K562 (cell line): ENCODE data around the gene TMEM63C. TPM values are rescaled to one million over a fixed set of nuclear protein-coding genes. Genes with fewer than 3 reads are reported as not detected.

ENCODE experiments used
- ATAC-seq: fragments of 200-7000 bp; cut with Tn5 transposase; 3 replicates; pipeline ENCODE4 v1.9.1; 2020; ENCODE audit warnings: moderate library complexity
- BruUV-seq: library from RNA; stranded (reverse); fragments of 400-500 nt; replicated peaks from 2 replicates; lab custom pipeline; 2021; lab: Mats Ljungman, UMichigan
- CTCF ChIA-PET: fragments of 300-600 bp; formaldehyde crosslinking; extraction: SDS; loops from one replicate; lab custom pipeline; 2021; ENCODE audit warnings: low intra/inter-chr PET ratio; lab: Yijun Ruan, JAX
- POLR2A ChIA-PET: fragments of 300-600, 350-650 bp; sonication (Branson Sonifier 250); formaldehyde crosslinking; extraction: SDS; loops from one replicate; lab custom pipeline; 2021; ENCODE audit warnings: antibody characterized with exemption, inconsistent platforms; lab: Yijun Ruan, JAX
- DNase-seq, 4 experiments: peaks; one replicate each; pipeline versions ENCODE4 v3.0.0 to v3.0.0-alpha.2; 2011 to 2018; ENCODE audit warnings: low spot score in 3 of 4, mixed read lengths in 3 of 4; ENCODE audit errors: extremely low read depth in 1 of 4
- FAIRE-seq: peaks from 2 replicates; lab custom pipeline; 2011; peaks lifted over from hg19 to GRCh38; lab: Jason Lieb, UNC
- H2AFZ ChIP-seq: 2 replicates; pipeline ENCODE4 v1.6.0; 2011; ENCODE audit warnings: low read depth, low read length, control low read depth, inconsistent platforms
- H3K27ac ChIP-seq: fragments of 200-600 bp; 3 replicates; pipeline ENCODE4 v1.8.0; 2011; ENCODE audit warnings: low read depth, mild to moderate bottlenecking, control low read depth, inconsistent platforms, low read length, moderate library complexity, mixed read lengths; ENCODE audit errors: extremely low read depth
- H3K27me3 ChIP-seq, 2 experiments: fragments of 300-600 bp in 1 of 2; 2 replicates in 1 of 2; 3 replicates in 1 of 2; pipeline versions ENCODE4 v1.6.0 to v1.8.0; 2011; ENCODE audit warnings: inconsistent platforms in 2 of 2, low read length in 2 of 2, mild to moderate bottlenecking in 1 of 2, mixed read lengths in 1 of 2, moderate library complexity in 1 of 2; ENCODE audit not compliant: control insufficient read depth in 2 of 2, insufficient read depth in 2 of 2
- H3K36me3 ChIP-seq: fragments of 300-600 bp; 3 replicates; pipeline ENCODE4 v1.8.0; 2011; ENCODE audit warnings: mild to moderate bottlenecking, low read length, inconsistent platforms; ENCODE audit not compliant: control insufficient read depth, insufficient read depth
- H3K4me1 ChIP-seq, 2 experiments: fragments of 200-600 bp in 1 of 2; replicated peaks in 1 of 2; 2 replicates in 1 of 2; 3 replicates in 1 of 2; pipeline versions ENCODE4 v1.5.1 to v1.8.0; 2011; ENCODE audit warnings: inconsistent platforms in 2 of 2, low read length in 2 of 2, mild to moderate bottlenecking in 1 of 2, mixed read lengths in 1 of 2, moderate library complexity in 1 of 2; ENCODE audit not compliant: control insufficient read depth in 2 of 2, insufficient read depth in 2 of 2
- H3K4me2 ChIP-seq: 2 replicates; pipeline ENCODE4 v1.6.1; 2011; ENCODE audit warnings: low read length, control low read depth, inconsistent platforms, mixed read lengths; ENCODE audit not compliant: insufficient read depth
- H3K4me3 ChIP-seq: fragments of 200-600 bp; sonication (generic), shearing (Covaris generic); 2 replicates; pipeline ENCODE4 v1.5.1; 2016; ENCODE audit warnings: control low read depth, inconsistent platforms
- H3K79me2 ChIP-seq: fragments of 200-600 bp; 3 replicates; pipeline ENCODE4 v1.8.0; 2011; ENCODE audit warnings: low read length, inconsistent platforms; ENCODE audit not compliant: control insufficient read depth, insufficient read depth
- H3K9ac ChIP-seq, 2 experiments: 2 replicates each; pipeline versions ENCODE4 v1.6.0 to v1.6.1; 2011; ENCODE audit warnings: low read depth in 2 of 2, low read length in 2 of 2, control low read depth in 1 of 2, inconsistent platforms in 1 of 2, mild to moderate bottlenecking in 1 of 2, mixed read lengths in 1 of 2; ENCODE audit not compliant: insufficient read depth in 1 of 2
- H3K9me1 ChIP-seq: one replicate; pipeline ENCODE4 v1.6.0; 2011; ENCODE audit warnings: inconsistent platforms, mild to moderate bottlenecking, low read length, moderate library complexity; ENCODE audit not compliant: control insufficient read depth, insufficient read depth
- H3K9me3 ChIP-seq: replicated peaks from 2 replicates; pipeline ENCODE4 v1.5.1; 2011; ENCODE audit warnings: low read depth, low read length, inconsistent platforms; ENCODE audit not compliant: control insufficient read depth, insufficient read depth
- H4K20me1 ChIP-seq: replicated peaks from 2 replicates; pipeline ENCODE4 v1.6.1; 2011; ENCODE audit warnings: low read length, inconsistent platforms, mixed read lengths; ENCODE audit not compliant: control insufficient read depth, insufficient read depth
- CCNT2 ChIP-seq: IDR thresholded peaks from 2 replicates; pipeline ENCODE4 v1.6.1; 2011; ENCODE audit warnings: borderline replicate concordance, low read depth, mild to moderate bottlenecking, moderate library complexity, mixed read lengths, low read length; ENCODE audit not compliant: insufficient read length; ENCODE audit errors: extremely low read depth
- CHCHD3 ChIP-seq: fragments of 250-450 bp; sonication (Bioruptor Pico); IDR thresholded peaks from 2 replicates; pipeline ENCODE4 v2.1.2; 2022; ENCODE audit warnings: mild to moderate bottlenecking
- CREB1 ChIP-seq, 2 experiments: sonication (generic) in 1 of 2; formaldehyde crosslinking in 1 of 2; IDR thresholded peaks; 2 replicates each; pipeline versions ENCODE4 v1.6.1 to v1.8.0; 2012 to 2022; ENCODE audit warnings: inconsistent platforms in 1 of 2, mild to moderate bottlenecking in 1 of 2, missing genetic modification reagents in 1 of 2, moderate library complexity in 1 of 2
- KDM1A ChIP-seq, 2 experiments: fragments of 450-650 bp; IDR thresholded peaks; 2 replicates each; pipeline ENCODE4 v1.6.1; 2016; ENCODE audit warnings: mild to moderate bottlenecking in 2 of 2
- MAFK ChIP-seq: IDR thresholded peaks from 2 replicates; pipeline ENCODE4 v1.6.1; 2011; ENCODE audit warnings: low read length, improper control_type of control experiment
- MEF2A ChIP-seq: IDR thresholded peaks from 2 replicates; pipeline ENCODE4 v1.6.1; 2011; ENCODE audit warnings: low read depth, mild to moderate bottlenecking, low read length, moderate library complexity; ENCODE audit not compliant: control insufficient read depth
- NCOA1 ChIP-seq: fragments of 450-650 bp; IDR thresholded peaks from 2 replicates; pipeline ENCODE4 v1.6.1; 2016; ENCODE audit warnings: low read depth
- NELFE ChIP-seq: IDR thresholded peaks from 2 replicates; pipeline ENCODE4 v1.6.1; 2011; ENCODE audit warnings: mild to moderate bottlenecking; ENCODE audit not compliant: insufficient read depth, insufficient read length
- NR2F6 ChIP-seq: fragments of 450-650 bp; formaldehyde crosslinking; IDR thresholded peaks from 2 replicates; pipeline ENCODE4 v1.4.0; 2020; ENCODE audit warnings: mild to moderate bottlenecking
- PHB ChIP-seq: fragments of 250-450 bp; sonication (Bioruptor Pico); IDR thresholded peaks from 2 replicates; pipeline ENCODE4 v1.5.0; 2021
- SIRT6 ChIP-seq: IDR thresholded peaks from one replicate; pipeline ENCODE4 v1.6.1; 2012; ENCODE audit warnings: low read depth, mild to moderate bottlenecking, control low read depth, inconsistent platforms, low read length, moderate library complexity
- SNIP1 ChIP-seq: fragments of 450-650 bp; IDR thresholded peaks from 2 replicates; pipeline ENCODE4 v1.7.1; 2017; ENCODE audit warnings: low read depth, mild to moderate bottlenecking
- SRSF1 ChIP-seq: fragments of 200-400 bp; formaldehyde crosslinking; IDR thresholded peaks from 2 replicates; pipeline ENCODE4 v1.6.1; 2017; ENCODE audit warnings: mild to moderate bottlenecking, low read depth, low read length, moderate library complexity
- TAL1 ChIP-seq: fragments of 450-650 bp; IDR thresholded peaks from 2 replicates; pipeline ENCODE4 v1.6.1; 2016; ENCODE audit warnings: mild to moderate bottlenecking
- TEAD2 ChIP-seq: fragments of 450-650 bp; IDR thresholded peaks from 2 replicates; pipeline ENCODE4 v1.6.1; 2016; ENCODE audit warnings: missing genetic modification characterization, control low read depth, missing compliant biosample characterization
- TFAM ChIP-seq: fragments of 250-450 bp; sonication (Bioruptor Pico); conservative IDR thresholded peaks from 2 replicates; pipeline ENCODE4 v1.5.0; 2021; ENCODE audit warnings: mild to moderate bottlenecking, moderate library complexity
- TSHZ1 ChIP-seq: fragments of 250-450 bp; sonication (Bioruptor Pico); IDR thresholded peaks from 2 replicates; pipeline ENCODE4 v1.4.0; 2020; ENCODE audit warnings: mild to moderate bottlenecking, moderate library complexity
- ZNF146 ChIP-seq: IDR thresholded peaks from one replicate; pipeline ENCODE4 v1.6.1; 2018; ENCODE audit warnings: missing compliant biosample characterization; ENCODE audit not compliant: unreplicated experiment
- ZNF354B ChIP-seq: fragments of 250-450 bp; sonication (Bioruptor Pico); IDR thresholded peaks from 2 replicates; pipeline ENCODE4 v1.4.0; 2020
- ZNF695 ChIP-seq: fragments of 450-650 bp; formaldehyde crosslinking; IDR thresholded peaks from 2 replicates; pipeline ENCODE4 v1.4.0; 2020; ENCODE audit warnings: mild to moderate bottlenecking, moderate library complexity
- whole genome bisulfite sequencing: fragments of 100-300 bp; shearing (Covaris generic); methylation state at CpG from one replicate; pipeline ENCODE4 v1.1.6; 2016; ENCODE audit warnings: low coverage, mixed read lengths; ENCODE audit not compliant: insufficient coverage; ENCODE audit errors: missing lambda C conversion rate; 5-methylcytosine and 5-hydroxymethylcytosine counted together
- in situ Hi-C: fragments of 300-500 bp; cut with MboI; formaldehyde crosslinking; loops from 4 replicates; pipeline ENCODE4 v1.15.0; 2018; ENCODE audit warnings: inconsistent platforms, mixed read lengths
- intact Hi-C: fragments of 100-400 bp; cut with micrococcal nuclease; formaldehyde crosslinking; loops from 2 replicates; pipeline ENCODE4 v1.14.2; 2022
- polyA plus RNA-seq, 8 experiments: library from polyadenylated mRNA; depleted of rRNA in 4 of 8; stranded (reverse) in 5 of 8; unstranded in 3 of 8; fragments of >200 nt; fragmentation: Nextera tagmentation in 2 of 8; fragmentation: Illumina TruSeq in 1 of 8; extraction: Ambion mirVana in 2 of 8; extraction: Trizol in 1 of 8; gene quantifications; 2 replicates each; pipeline versions ENCODE4 v1.2.1 to v1.2.3, GENCODE V29; 2011 to 2014; ENCODE audit warnings: inconsistent platforms in 1 of 8, missing spikeins in 1 of 8
- total RNA-seq, 7 experiments: library from RNA; depleted of rRNA in 6 of 7; stranded (reverse); fragments of >200 nt in 6 of 7; fragmentation: Illumina TruSeq in 2 of 7; extraction: Trizol in 2 of 7; gene quantifications; 2 replicates each; pipeline versions ENCODE4 v1.2.1 to v1.2.3, GENCODE V29; 2011 to 2021; ENCODE audit warnings: low replicate concordance in 1 of 7
- TF ChIP-seq, protein P1 (sequence below): sonication (generic); formaldehyde crosslinking; IDR thresholded peaks from 2 replicates; pipeline ENCODE4 v1.8.0; 2022; ENCODE audit warnings: mild to moderate bottlenecking, missing genetic modification reagents

TMEM63C gene
- total and polyA plus RNA-seq, 9 of the 15 experiments (the other 6 are each of a cell fraction or from before 2014, with no cell fraction given), result 0.07 TPM; not detected in 8

GRCh38 chr14:77158175-77158881 lies 23.3 kb upstream of the TMEM63C start:
- intact Hi-C loops, result no loop called here
- no peak overlapping the region for H3K9ac ChIP-seq
- TF ChIP-seq KDM1A (IDR thresholded peaks at IDR 0.05) (peak in 1 of 2 experiments; percentile 22; a peak in 1 of 4 replicates), ZNF354B (CRISPR knock-in tag) (no peak), TSHZ1 (CRISPR knock-in tag) (no peak), ZNF695 (no peak), SRSF1 (no peak), TFAM (CRISPR knock-in tag) (no peak), NCOA1 (no peak), MEF2A (no peak), CHCHD3 (CRISPR knock-in tag) (no peak), SNIP1 (no peak), PHB (no peak), ZNF146 (CRISPR knock-in tag) (no peak), SIRT6 (no peak), TEAD2 (tag) (no peak), MAFK (0 out of 2 replicates have a peak, but pooled peaks have one; percentile 46), CCNT2 (no peak), NR2F6 (CRISPR knock-in tag) (no peak), NELFE (no peak), TAL1 (no peak), CREB1 (IDR thresholded peaks at IDR 0.05) (no peak), CREB1 (CRISPR knock-in tag; IDR thresholded peaks at IDR 0.05) (no peak)
- TF ChIP-seq, protein P1, sequence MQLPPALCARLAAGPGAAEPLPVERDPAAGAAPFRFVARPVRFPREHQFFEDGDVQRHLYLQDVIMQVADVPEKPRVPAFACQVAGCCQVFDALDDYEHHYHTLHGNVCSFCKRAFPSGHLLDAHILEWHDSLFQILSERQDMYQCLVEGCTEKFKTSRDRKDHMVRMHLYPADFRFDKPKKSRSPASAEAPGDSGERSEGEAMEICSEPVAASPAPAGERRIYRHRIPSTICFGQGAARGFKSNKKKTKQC (CRISPR knock-in tag), result no peak

More at GRCh38 chr14:77158175-77158881, 23.3 kb upstream of the TMEM63C start:
- peak; percentile 65 for FAIRE-seq
- Histone ChIP-seq H4K20me1 (no peaks in the 10 kb centered on the region), H3K27me3 (peaks cover 0 to 31% of the 10 kb centered on the region in 2 experiments; a peak in 3 of 5 replicates), H3K27ac (no peak overlapping the region; the same call in 2 of the 3 replicates), H3K4me3 (no peak overlapping the region), H2AFZ (no peak overlapping the region), H3K4me1 (peaks cover 2 to 8% of the 10 kb centered on the region in 2 experiments; a peak in 3 of 5 replicates), H3K4me2 (no peak overlapping the region; the same call in 1 of the 2 replicates), H3K9me3 (no peaks in the 10 kb centered on the region), H3K9me1 (no peaks in the 10 kb centered on the region), H3K79me2 (no peaks in the 10 kb centered on the region), H3K36me3 (no peaks in the 10 kb centered on the region)
- BruUV-seq, result no TSS peak
- in situ Hi-C loops, result no loop called here
- ChIA-PET POLR2A (interaction anchor here (0.6 kb wide), 1 partner anchor 10 kb away, joined by 5 read pairs; no protein-coding TSS in a partner anchor), CTCF (interaction anchor here (0.7 kb wide), 1 partner anchor 25 kb away, joined by 4 read pairs; no protein-coding TSS in a partner anchor)
- WGBS, result 3% methylated on average over 6 of the region's 18 CpGs
- peak; percentile 94 for ATAC-seq
- peak; percentile 34 to 52 (median 44) for DNase-seq
